CD4-positive, alpha-beta T cell (primary cell): ENCODE data around the gene LTA. TPM values are rescaled to one million over a fixed set of nuclear protein-coding genes. Genes with fewer than 3 reads are reported as not detected.

ENCODE experiments used
- ATAC-seq: fragments of 200-7000 bp; cut with Tn5 transposase; one replicate; pipeline ENCODE4 v1.10.0; 2022; ENCODE audit warnings: mild to moderate bottlenecking; ENCODE audit not compliant: poor library complexity
- CTCF ChIA-PET: fragments of 350-600 bp; sonication (Branson Sonifier 250); formaldehyde crosslinking; loops from one replicate; lab custom pipeline; 2021; ENCODE audit warnings: antibody characterized with exemption, inconsistent platforms; lab: Charles Lee
- POLR2A ChIA-PET: fragments of 350-600 bp; sonication (Branson Sonifier 250); formaldehyde crosslinking; loops from one replicate; lab custom pipeline; 2021; ENCODE audit warnings: antibody characterized with exemption, inconsistent platforms; lab: Charles Lee
- DNase-seq, 14 experiments: peaks; one replicate each; pipeline ENCODE4 v3.0.0-alpha.2; 2013 to 2020; ENCODE audit warnings: mixed read lengths in 2 of 14
- H3K27ac ChIP-seq, 2 donors: one replicate each; pipeline versions ENCODE4 v1.5.1 to v1.7.0; 2013; ENCODE audit warnings: low read length in 2 of 2, low read depth in 1 of 2, mild to moderate bottlenecking in 1 of 2
- H3K27me3 ChIP-seq, 2 experiments: 1 replicate in 1 of 2; 2 replicates in 1 of 2; pipeline versions ENCODE4 v1.6.1 to v1.7.0; 2013; ENCODE audit warnings: low read length in 2 of 2, control low read depth in 1 of 2, mild to moderate bottlenecking in 1 of 2, moderate library complexity in 1 of 2; ENCODE audit not compliant: insufficient read depth in 2 of 2, control insufficient read depth in 1 of 2
- H3K36me3 ChIP-seq: one replicate; pipeline ENCODE4 v1.6.1; 2013; ENCODE audit warnings: low read length, control low read depth; ENCODE audit not compliant: insufficient read depth
- H3K4me1 ChIP-seq: one replicate; pipeline ENCODE4 v1.6.1; 2013; ENCODE audit warnings: low read length, control low read depth; ENCODE audit not compliant: insufficient read depth
- H3K4me3 ChIP-seq: one replicate; pipeline ENCODE4 v1.5.1; 2013; ENCODE audit warnings: mild to moderate bottlenecking, low read length, moderate library complexity
- H3K9me3 ChIP-seq, 2 experiments: 1 replicate in 1 of 2; 2 replicates in 1 of 2; pipeline versions ENCODE4 v1.6.1 to v1.7.0; 2013; ENCODE audit warnings: low read length in 2 of 2, mild to moderate bottlenecking in 2 of 2, control low read depth in 1 of 2, moderate library complexity in 1 of 2; ENCODE audit not compliant: control insufficient read depth in 1 of 2, insufficient read depth in 1 of 2
- H3K27ac Mint-ChIP-seq: one replicate; pipeline ENCODE4 v1.8.0; 2020; ENCODE audit warnings: mixed read lengths
- H3K27me3 Mint-ChIP-seq: one replicate; pipeline ENCODE4 v1.8.0; 2021; ENCODE audit warnings: mixed read lengths
- H3K36me3 Mint-ChIP-seq: one replicate; pipeline ENCODE4 v1.8.0; 2021; ENCODE audit warnings: low read depth, mixed read lengths
- H3K4me1 Mint-ChIP-seq: one replicate; pipeline ENCODE4 v1.8.0; 2021; ENCODE audit warnings: low read depth, mixed read lengths
- H3K4me3 Mint-ChIP-seq: one replicate; pipeline ENCODE4 v1.8.0; 2020; ENCODE audit warnings: mild to moderate bottlenecking, mixed read lengths
- H3K9me3 Mint-ChIP-seq: one replicate; pipeline ENCODE4 v1.8.0; 2020; ENCODE audit warnings: mixed read lengths
- CTCF ChIP-seq: fragments of 200-600 bp; IDR thresholded peaks from one replicate; pipeline ENCODE4 v1.8.0; 2022; ENCODE audit warnings: antibody characterized with exemption, mild to moderate bottlenecking
- intact Hi-C, 2 experiments: fragments of 100-400 bp; cut with DNase I in 1 of 2; cut with micrococcal nuclease in 1 of 2; formaldehyde crosslinking; loops; one replicate each; pipeline versions ENCODE4 v1.15.1 to v1.9.0; 2023 to 2025; cut with DNase I, micrococcal nuclease
- total RNA-seq, 174 experiments: library from RNA in 2 of 174; stranded (reverse) in 2 of 174; gene quantifications; one replicate each; pipeline ENCODE4 v1.2.3 and lab custom pipeline; 2021 to 2026

The LTA gene
- total RNA-seq, 2 experiments from 2014 or later: 15.4 to 16.7 TPM

GRCh38 chr6:31619805-31620585, 47.9 kb downstream of the LTA start:
- no peaks in the 10 kb centered on the region for H3K27me3 ChIP-seq
- H3K36me3 Mint-ChIP-seq: peaks cover 39% of the 10 kb centered on the region
- peaks cover 46% of the 10 kb centered on the region for H3K4me1 ChIP-seq
- H3K27ac ChIP-seq: peak overlapping the region; percentile 97 to 99
- H3K27me3 Mint-ChIP-seq: no peaks in the 10 kb centered on the region
- peak overlapping the region; percentile 74 for H3K4me3 ChIP-seq
- no peak for TF ChIP-seq CTCF
- no peaks in the 10 kb centered on the region for H3K9me3 Mint-ChIP-seq
- intact Hi-C loops: loop anchor here (1.0 to 2.0 kb wide), 5 partner anchors 32 to 73 kb away; partner anchors contain the start of genes BAG6 (in 2 of the 2), ATP6V1G2 (in 1 of the 2), C6orf47 (in 1 of the 2) and GPANK1 (in 1 of the 2)
- peaks cover 52% of the 10 kb centered on the region for H3K4me1 Mint-ChIP-seq
- H3K4me3 Mint-ChIP-seq: peak overlapping the region; percentile 92
- ATAC-seq (peak; percentile 79), DNase-seq (peak; percentile 86 to 99 (median 95))
- ChIA-PET CTCF (interaction anchor here (0.9 to 1.0 kb wide), 2 partner anchors 21 to 69 kb away, joined by 4 read pairs; no protein-coding TSS in a partner anchor), POLR2A (interaction anchor here (0.6 to 4.9 kb wide), 16 partner anchors 26 to 1351 kb away, joined by 3 to 46 read pairs (median 4); partner anchors contain the start of genes ABHD16A, BAG6, C6orf47 and DDX39B)
- peaks cover 26% of the 10 kb centered on the region for H3K36me3 ChIP-seq
- H3K27ac Mint-ChIP-seq: peak overlapping the region; percentile 92
- H3K9me3 ChIP-seq: no peaks in the 10 kb centered on the region

- H3K27ac Mint-ChIP-seq: peak within 1 kb of the TSS; percentile 92
- peak within 1 kb of the TSS; percentile 93 for H3K4me3 Mint-ChIP-seq
- no peaks in the 10 kb centered on the region for H3K9me3 Mint-ChIP-seq
- H3K4me1 Mint-ChIP-seq: peaks cover 44% of the 10 kb centered on the region
- POLR2A ChIA-PET: interaction anchor here (0.6 to 4.9 kb wide), 17 partner anchors 26 to 1351 kb away, joined by 3 to 46 read pairs (median 4); partner anchors contain the start of genes ABHD16A, BAG6, C6orf47 and DDX39B
- Histone ChIP-seq H3K4me3 (peak within 1 kb of the TSS; percentile 74), H3K27me3 (no peaks in the 10 kb centered on the region), H3K36me3 (peaks cover 34% of the 10 kb centered on the region), H3K27ac (peak within 1 kb of the TSS; percentile 97 to 99), H3K4me1 (peaks cover 38% of the 10 kb centered on the region), H3K9me3 (no peaks in the 10 kb centered on the region)
- intact Hi-C loops: loop anchor here (1.0 to 2.0 kb wide), 5 partner anchors 32 to 74 kb away; partner anchors contain the start of genes BAG6 (in 2 of the 2), ATP6V1G2 (in 1 of the 2), C6orf47 (in 1 of the 2) and GPANK1 (in 1 of the 2)
- DNase-seq: peak in 10 of 14 experiments; percentile 71 to 96 (median 86)
- TF ChIP-seq CTCF: no peak
- ATAC-seq: peak; percentile 20
- CTCF ChIA-PET: interaction anchor here (0.9 to 1.0 kb wide), 2 partner anchors 22 to 70 kb away, joined by 4 read pairs; no protein-coding TSS in a partner anchor
- peaks cover 46% of the 10 kb centered on the region for H3K36me3 Mint-ChIP-seq
- no peaks in the 10 kb centered on the region for H3K27me3 Mint-ChIP-seq
Measured at GRCh38 chr6:31620586-31621319, 48.7 kb downstream of the LTA start, which contains the start of gene PRRC2A. Gene PRRC2A (plus strand): TSS chr6:31620715. CDS start chr6:31622790, 2,075 bp downstream.
